PFSK-1 (cell line): ENCODE data around the gene UVRAG.

ENCODE experiments used
- FOXP2 ChIP-seq: optimal IDR thresholded peaks from 2 replicates; pipeline ENCODE3; 2011; ENCODE audit warnings: borderline replicate concordance, control low read depth, inconsistent platforms; ENCODE audit not compliant: insufficient read depth; ENCODE audit errors: extremely low read length, extremely low read depth
- POLR2AphosphoS5 ChIP-seq: IDR thresholded peaks from 2 replicates; pipeline ENCODE4 v1.6.1; 2012; ENCODE audit warnings: low read depth, mild to moderate bottlenecking, control low read depth, low read length, moderate library complexity
- REST ChIP-seq, 2 experiments: IDR thresholded peaks; 2 replicates each; pipeline versions ENCODE4 v1.6.1 to v1.8.0; 2011 to 2012; ENCODE audit warnings: low read depth in 2 of 2, low read length in 2 of 2, control low read depth in 1 of 2, inconsistent platforms in 1 of 2, mild to moderate bottlenecking in 1 of 2, moderate library complexity in 1 of 2; ENCODE audit not compliant: insufficient read depth in 1 of 2
- SIN3A ChIP-seq: IDR thresholded peaks from 2 replicates; pipeline ENCODE4 v1.6.1; 2012; ENCODE audit warnings: mild to moderate bottlenecking, low read length, moderate library complexity, borderline replicate concordance; ENCODE audit not compliant: insufficient read depth
- TAF1 ChIP-seq: IDR thresholded peaks from 2 replicates; pipeline ENCODE4 v1.6.1; 2012; ENCODE audit warnings: low read length, control low read depth, borderline replicate concordance; ENCODE audit not compliant: insufficient read depth

The UVRAG gene

GRCh38 chr11:75955443-75955842, 140.4 kb downstream of the UVRAG start:
- TF ChIP-seq TAF1 (no peak), POLR2AphosphoS5 (no peak), SIN3A (no peak), REST (IDR thresholded peaks at IDR 0.05; ENCODE audit: insufficient read depth in 1 of 2, low read depth in 2 of 2, low read length in 2 of 2) (no peak), FOXP2 (no peak)

GRCh38 chr11:75959540-75959939, 144.5 kb downstream of the UVRAG start:
- no peak for TF ChIP-seq REST (IDR thresholded peaks at IDR 0.05; ENCODE audit: insufficient read depth in 1 of 2, low read depth in 2 of 2, low read length in 2 of 2)

- no peak for TF ChIP-seq POLR2AphosphoS5
- no peak for TF ChIP-seq FOXP2
- TF ChIP-seq REST (IDR thresholded peaks at IDR 0.05; ENCODE audit: insufficient read depth in 1 of 2, low read depth in 2 of 2, low read length in 2 of 2) = no peak
- TF ChIP-seq SIN3A = no peak
- TF ChIP-seq TAF1 = no peak
Observed at GRCh38 chr11:75964071-75964470, 149.1 kb downstream of the UVRAG start.

GRCh38 chr11:75966537-75967287, 151.7 kb downstream of the UVRAG start:
- TF ChIP-seq REST (IDR thresholded peaks at IDR 0.05; ENCODE audit: insufficient read depth in 1 of 2, low read depth in 2 of 2, low read length in 2 of 2) (no peak), SIN3A (no peak), POLR2AphosphoS5 (no peak), TAF1 (no peak), FOXP2 (no peak)
